ENCODE results near the gene ARHGAP29.

- TF ChIP-seq CTCF (conservative IDR thresholded peaks at IDR 0.05; ENCODE audit: low read length) (no peak), EZH2phosphoT487 (IDR thresholded peaks at IDR 0.05; ENCODE audit: borderline replicate concordance) (no peak)
Measured at GRCh38 chr1:94283462-94283861, 46.1 kb upstream of the ARHGAP29 start.

Data from Loucy (cell line).